Mesothelial cell of epicardium (in vitro differentiated cells): Measurements from ENCODE around the gene HPS4. TPM values are rescaled to one million over a fixed set of nuclear protein-coding genes. Genes with fewer than 3 reads are reported as not detected.

Source experiments
- DNase-seq, 2 experiments: peaks; one replicate each; pipeline ENCODE4 v3.0.0; 2021; ENCODE audit warnings: low spot score in 2 of 2; ENCODE audit not compliant: unreplicated experiment in 2 of 2
- H3K27ac Mint-ChIP-seq: 2 replicates; pipeline ENCODE4 v1.8.0; 2021; ENCODE audit warnings: mixed read lengths
- H3K27me3 Mint-ChIP-seq: 2 replicates; pipeline ENCODE4 v1.8.0; 2021; ENCODE audit warnings: low read depth, mixed read lengths
- H3K36me3 Mint-ChIP-seq: 2 replicates; pipeline ENCODE4 v1.8.0; 2021; ENCODE audit warnings: mixed read lengths
- H3K4me1 Mint-ChIP-seq: 2 replicates; pipeline ENCODE4 v1.8.0; 2021; ENCODE audit warnings: mixed read lengths
- H3K4me3 Mint-ChIP-seq: 2 replicates; pipeline ENCODE4 v1.8.0; 2021; ENCODE audit warnings: mild to moderate bottlenecking, moderate library complexity, mixed read lengths
- H3K9me3 Mint-ChIP-seq: 2 replicates; pipeline ENCODE4 v1.8.0; 2021; ENCODE audit warnings: mixed read lengths
- total RNA-seq: library from RNA; stranded (reverse); gene quantifications from 3 replicates; pipeline ENCODE4 v1.2.1, GENCODE V29; 2021
- TF ChIP-seq, protein P1 (sequence below): fragments of 200-600 bp; sonication (generic); IDR thresholded peaks from one replicate; pipeline ENCODE4 v1.5.0; 2021; ENCODE audit warnings: antibody characterized with exemption; ENCODE audit not compliant: unreplicated experiment

HPS4 gene
- total RNA-seq, 1 donor from 2014 or later: 55.6 TPM

DNA sequence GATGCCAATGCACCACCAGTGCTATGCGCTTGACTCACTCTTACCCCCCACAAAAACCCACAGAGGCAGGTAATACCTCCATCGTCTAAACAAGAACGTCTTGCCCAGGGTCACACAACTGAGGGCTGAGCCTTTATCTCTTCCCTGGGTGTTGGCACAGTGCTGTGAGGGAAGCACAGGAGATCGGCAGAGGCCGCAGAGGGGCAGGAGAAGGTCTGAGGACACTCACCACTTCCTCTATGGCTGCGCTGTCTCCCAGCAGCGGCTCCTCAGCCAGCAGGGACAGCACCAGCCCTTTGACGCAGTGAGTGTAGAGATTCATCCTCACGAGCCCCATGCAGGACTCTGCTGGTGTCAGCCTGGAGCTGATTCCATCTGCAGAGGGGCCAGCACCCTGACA lies 19.9 kb downstream of the HPS4 start:
- Mint-ChIP-seq H3K4me1 (no peaks in the 10 kb centered on the region), H3K9me3 (no peaks in the 10 kb centered on the region), H3K36me3 (peaks cover 37% of the 10 kb centered on the region), H3K27me3 (no peaks in the 10 kb centered on the region), H3K4me3 (no peak overlapping the region), H3K27ac (no peak overlapping the region)
- TF ChIP-seq, protein P1, sequence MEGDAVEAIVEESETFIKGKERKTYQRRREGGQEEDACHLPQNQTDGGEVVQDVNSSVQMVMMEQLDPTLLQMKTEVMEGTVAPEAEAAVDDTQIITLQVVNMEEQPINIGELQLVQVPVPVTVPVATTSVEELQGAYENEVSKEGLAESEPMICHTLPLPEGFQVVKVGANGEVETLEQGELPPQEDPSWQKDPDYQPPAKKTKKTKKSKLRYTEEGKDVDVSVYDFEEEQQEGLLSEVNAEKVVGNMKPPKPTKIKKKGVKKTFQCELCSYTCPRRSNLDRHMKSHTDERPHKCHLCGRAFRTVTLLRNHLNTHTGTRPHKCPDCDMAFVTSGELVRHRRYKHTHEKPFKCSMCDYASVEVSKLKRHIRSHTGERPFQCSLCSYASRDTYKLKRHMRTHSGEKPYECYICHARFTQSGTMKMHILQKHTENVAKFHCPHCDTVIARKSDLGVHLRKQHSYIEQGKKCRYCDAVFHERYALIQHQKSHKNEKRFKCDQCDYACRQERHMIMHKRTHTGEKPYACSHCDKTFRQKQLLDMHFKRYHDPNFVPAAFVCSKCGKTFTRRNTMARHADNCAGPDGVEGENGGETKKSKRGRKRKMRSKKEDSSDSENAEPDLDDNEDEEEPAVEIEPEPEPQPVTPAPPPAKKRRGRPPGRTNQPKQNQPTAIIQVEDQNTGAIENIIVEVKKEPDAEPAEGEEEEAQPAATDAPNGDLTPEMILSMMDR: no peak
- no peak for DNase-seq

DNA sequence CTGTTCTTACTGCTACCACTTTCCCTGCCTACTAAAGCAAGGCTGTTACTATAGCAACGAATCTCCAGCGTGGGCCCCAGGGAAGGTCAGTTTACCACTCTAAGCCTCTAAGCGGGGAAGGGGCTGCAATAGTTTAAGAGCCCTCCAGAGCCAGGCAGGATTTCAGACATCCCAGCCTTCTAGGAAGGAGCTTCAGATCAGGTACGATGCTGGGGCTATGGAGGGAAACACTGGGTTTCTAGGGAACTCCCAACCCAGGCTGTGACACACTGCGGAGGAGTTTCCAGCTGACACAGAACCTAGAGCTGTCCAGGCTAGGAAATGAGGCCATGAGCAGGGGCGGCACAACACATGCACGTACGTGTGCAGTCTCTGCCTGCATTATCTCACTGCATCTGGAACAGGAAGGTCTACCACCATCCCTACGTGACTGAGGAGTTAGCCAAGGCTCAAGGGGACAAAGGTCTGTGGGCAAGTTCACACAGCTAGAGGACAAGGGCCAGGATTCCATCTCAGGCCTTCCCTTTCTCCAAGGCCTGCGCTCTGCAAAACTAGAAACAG lies 20.4 kb downstream of the HPS4 start:
- Mint-ChIP-seq H3K4me3 (no peak overlapping the region), H3K36me3 (peaks cover 34% of the 10 kb centered on the region), H3K27me3 (no peaks in the 10 kb centered on the region), H3K9me3 (no peaks in the 10 kb centered on the region), H3K27ac (no peak overlapping the region), H3K4me1 (no peaks in the 10 kb centered on the region)
- DNase-seq: no peak
- TF ChIP-seq, protein P1: no peak

DNA sequence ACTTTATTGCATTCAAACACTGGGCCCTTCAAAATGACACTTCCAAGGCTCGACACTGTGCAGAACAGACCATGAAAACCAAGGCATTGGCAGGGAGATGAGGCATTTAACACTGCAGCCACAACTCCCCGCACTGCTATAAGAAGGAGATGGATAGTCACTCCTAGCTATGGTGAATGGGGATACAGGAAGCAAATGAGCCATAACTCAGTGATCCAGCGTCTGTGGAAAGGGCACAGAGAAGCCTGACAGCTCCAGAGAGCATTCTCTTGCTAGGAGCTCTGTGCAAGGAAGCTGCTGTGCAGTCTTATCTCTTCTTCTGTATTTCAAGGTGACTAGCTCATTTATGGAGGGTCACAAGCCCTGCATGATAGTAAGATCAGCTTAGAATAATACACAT lies 20.9 kb downstream of the HPS4 start:
- H3K36me3 Mint-ChIP-seq: peaks cover 33% of the 10 kb centered on the region
- H3K27ac Mint-ChIP-seq: peak overlapping the region; percentile 43

DNA sequence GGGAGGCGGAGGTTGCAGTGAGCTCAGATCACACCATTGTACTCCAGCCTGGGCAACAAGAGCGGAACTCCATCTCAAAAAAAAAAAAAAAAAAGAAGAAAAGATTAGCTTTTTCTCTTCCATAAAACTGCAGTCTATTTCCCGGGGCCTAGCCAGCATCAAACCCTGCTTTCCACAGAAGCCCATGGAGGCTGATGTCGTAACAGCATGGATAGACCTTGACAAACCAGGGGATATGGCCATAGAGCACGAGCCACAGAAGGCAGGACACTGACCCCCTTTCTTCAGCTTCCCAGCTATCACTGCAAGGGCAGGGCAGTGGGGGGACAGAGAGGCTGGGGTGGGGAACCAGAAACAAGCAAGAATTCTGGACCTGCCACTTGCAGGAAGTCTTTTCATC lies 21.5 kb downstream of the HPS4 start:
- H3K27ac Mint-ChIP-seq: no peak overlapping the region
- H3K36me3 Mint-ChIP-seq: peaks cover 35% of the 10 kb centered on the region
- H3K9me3 Mint-ChIP-seq: no peaks in the 10 kb centered on the region
- TF ChIP-seq, protein P1: no peak
- H3K4me1 Mint-ChIP-seq: no peaks in the 10 kb centered on the region
- no peak for DNase-seq
- no peaks in the 10 kb centered on the region for H3K27me3 Mint-ChIP-seq
- no peak overlapping the region for H3K4me3 Mint-ChIP-seq

More for the DNA sequence above, 20.9 kb downstream of the HPS4 start:
- H3K27me3 Mint-ChIP-seq: no peaks in the 10 kb centered on the region
- H3K9me3 Mint-ChIP-seq: no peaks in the 10 kb centered on the region
- TF ChIP-seq, protein P1: no peak
- H3K4me1 Mint-ChIP-seq: no peaks in the 10 kb centered on the region
- no peak for DNase-seq
- H3K4me3 Mint-ChIP-seq: no peak overlapping the region

DNA sequence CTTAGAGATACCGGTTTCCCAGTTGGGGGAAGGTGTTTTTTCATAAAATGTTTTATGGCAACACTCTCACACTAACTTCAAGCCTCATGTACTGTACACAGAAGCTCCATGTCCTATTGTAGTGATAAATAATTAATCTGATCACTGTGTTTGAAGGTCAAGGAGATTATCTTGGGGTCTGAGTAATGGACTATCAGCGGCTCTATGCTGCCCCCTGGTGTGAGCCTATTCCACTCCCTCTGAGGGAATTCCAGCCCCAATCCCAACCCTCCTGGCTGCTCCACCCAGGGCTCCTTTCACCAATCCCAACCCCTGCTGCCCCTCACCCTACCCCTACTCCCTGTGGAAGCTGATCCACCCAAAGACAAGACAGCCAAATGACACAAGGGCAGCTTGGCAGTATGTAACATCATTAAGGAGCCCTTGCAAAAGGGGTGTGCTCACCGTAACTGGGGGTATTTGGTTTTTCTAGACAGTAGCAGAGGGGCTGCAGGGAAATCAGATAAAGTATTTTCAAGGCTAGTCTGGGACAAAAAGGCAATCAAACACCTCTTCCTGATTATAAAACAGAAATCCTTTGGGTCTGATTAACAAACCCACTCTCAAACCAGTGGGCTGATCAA lies 22.3 kb downstream of the HPS4 start:
- DNase-seq: peak in 1 of 2 experiments; percentile 71
- TF ChIP-seq, protein P1: peak; percentile 61
- H3K36me3 Mint-ChIP-seq: peaks cover 32% of the 10 kb centered on the region
- no peak overlapping the region for H3K27ac Mint-ChIP-seq
- H3K27me3 Mint-ChIP-seq: no peaks in the 10 kb centered on the region
- H3K4me1 Mint-ChIP-seq: no peaks in the 10 kb centered on the region
- H3K9me3 Mint-ChIP-seq: no peaks in the 10 kb centered on the region
- no peak overlapping the region for H3K4me3 Mint-ChIP-seq
